GM15510 (cell line): ENCODE results near the gene KCTD21.

Source experiments
- POLR2A ChIP-seq: IDR thresholded peaks from 3 replicates; pipeline ENCODE4 v1.6.1; 2011; ENCODE audit warnings: borderline replicate concordance; ENCODE audit not compliant: insufficient read length; ENCODE audit errors: extremely low read depth

KCTD21 gene

DNA sequence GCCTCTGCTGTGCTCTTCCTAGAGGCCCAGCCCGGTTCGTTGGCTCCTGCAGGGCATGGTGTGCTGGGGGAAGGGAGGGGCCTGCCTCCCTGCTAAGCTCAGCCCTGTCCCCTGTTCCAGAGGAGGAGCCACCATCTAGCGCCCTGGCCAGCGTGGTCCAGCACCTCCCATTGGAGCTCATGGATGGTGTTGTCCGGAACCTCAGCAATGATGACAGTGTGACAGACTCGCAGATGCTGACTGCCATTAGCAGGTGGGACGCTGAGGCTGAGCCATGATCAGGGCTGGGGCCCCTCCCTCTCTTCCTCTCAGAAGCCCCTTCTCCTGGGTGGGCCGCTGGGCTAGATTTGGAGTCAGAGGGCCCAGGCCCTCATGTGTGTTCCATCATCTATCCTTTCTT is 9.4 kb upstream of the KCTD21 start:
- no peak for TF ChIP-seq POLR2A

DNA sequence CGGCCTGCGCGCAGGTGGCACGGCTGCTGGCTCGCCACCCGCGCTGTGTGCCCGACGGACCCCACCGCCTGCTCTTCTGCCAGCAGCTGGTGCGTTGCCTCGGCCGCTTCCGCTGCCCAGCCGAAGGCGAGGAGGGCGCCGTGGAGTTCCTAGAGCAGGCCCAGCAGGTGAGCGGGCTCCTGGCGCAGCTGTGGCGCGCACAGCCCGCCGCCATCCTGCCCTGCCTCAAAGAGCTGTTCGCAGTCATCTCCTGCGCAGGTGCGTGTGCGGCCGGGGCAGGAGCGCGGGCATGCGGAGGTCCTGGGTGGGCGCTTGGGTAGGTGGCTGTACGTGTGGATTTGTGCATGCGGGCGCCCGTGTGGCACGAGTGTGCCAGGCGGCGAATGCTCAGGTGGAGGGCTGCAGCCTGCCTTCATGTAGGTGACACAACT is 8.2 kb upstream of the KCTD21 start:
- no peak for TF ChIP-seq POLR2A

DNA sequence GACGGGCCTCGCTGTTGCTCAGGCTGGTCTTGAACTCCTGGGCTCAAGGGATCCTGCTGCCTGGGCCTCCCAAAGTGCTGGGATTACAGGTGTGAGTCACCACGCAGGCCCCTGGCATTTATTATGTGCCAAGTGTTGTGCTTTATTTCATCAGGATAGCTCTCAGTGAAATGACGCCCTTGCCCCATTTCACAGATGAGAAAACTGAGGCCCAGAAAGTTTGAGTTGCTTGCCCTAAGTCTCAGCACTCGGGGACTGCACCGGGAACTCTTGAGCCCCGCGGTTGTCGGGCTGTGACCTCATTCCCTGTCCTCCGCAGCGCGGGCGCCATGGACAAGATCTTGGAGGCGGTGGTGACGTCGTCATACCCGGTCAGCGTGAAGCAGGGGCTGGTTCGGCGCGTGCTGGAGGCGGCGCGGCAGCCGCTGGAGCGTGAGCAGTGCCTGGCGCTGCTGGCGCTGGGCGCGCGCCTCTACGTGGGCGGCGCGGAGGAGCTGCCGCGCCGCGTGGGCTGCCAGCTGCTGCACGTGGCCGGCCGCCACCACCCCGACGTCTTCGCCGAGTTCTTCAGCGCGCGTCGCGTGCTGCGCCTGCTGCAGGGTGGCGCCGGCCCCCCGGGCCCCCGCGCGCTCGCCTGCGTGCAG is 7.6 kb upstream of the KCTD21 start:
- TF ChIP-seq POLR2A = no peak

- no peak for TF ChIP-seq POLR2A
Observed at GRCh38 chr11:78194490-78194889, 6.1 kb upstream of the KCTD21 start.

DNA sequence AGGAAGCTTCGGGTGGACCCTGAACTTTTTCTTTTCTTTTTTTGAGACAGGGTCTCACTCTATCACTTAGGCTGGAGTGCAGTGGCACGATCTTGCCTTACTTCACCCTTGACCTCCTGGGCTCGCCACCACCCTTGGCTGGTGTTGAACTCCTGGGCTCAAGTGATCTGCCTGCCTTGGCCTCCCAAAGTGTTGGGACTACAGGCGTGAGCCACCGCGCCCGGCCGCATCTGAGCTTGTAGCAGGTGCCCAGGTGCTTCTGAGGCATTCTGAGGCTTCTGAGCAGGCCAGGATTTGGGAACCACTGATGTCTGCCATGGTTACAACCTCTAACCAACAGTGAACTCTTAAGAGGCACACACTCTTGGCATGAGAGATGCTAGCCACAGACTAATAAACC is 5.4 kb upstream of the KCTD21 start:
- TF ChIP-seq POLR2A = no peak

- no peak for TF ChIP-seq POLR2A
Observed at GRCh38 chr11:78192911-78193351, 4.5 kb upstream of the KCTD21 start.

GRCh38 chr11:78192223-78192719 is 3.8 kb upstream of the KCTD21 start:
- no peak for TF ChIP-seq POLR2A

DNA sequence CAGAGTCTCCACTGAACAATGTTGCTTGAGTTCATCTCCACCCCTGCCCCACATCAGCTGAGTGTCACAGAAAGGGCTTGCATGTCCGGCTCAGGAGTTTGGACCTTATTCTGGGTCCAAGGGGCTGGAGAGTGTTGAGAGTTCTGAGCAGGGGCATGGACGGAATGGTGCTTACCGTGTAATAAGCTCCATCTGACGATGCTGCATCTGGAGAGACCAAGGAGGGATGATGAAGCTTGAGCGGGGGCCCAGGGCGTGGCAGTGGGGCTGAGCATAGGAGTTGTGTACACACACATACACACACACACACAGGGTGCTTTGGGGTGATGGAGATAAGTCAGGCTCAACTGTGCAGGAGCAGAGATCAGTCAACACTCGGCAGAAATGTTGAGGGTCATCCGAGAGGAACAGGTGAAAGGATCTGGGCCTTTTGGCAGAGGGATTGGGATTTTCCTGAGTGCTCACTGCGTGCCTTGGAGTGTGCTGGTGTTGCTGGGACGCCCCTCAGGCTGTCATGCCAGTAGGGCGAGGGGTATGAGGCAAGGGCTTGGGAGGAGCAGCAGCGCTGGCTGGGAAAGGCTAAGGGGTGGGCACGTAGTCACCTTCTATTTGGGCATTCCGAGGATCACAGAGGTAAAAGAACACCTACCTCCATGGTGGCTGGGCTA is 2.6 kb upstream of the KCTD21 start:
- TF ChIP-seq POLR2A = no peak

GRCh38 chr11:78190374-78190773 is 1.9 kb upstream of the KCTD21 start:
- no peak for TF ChIP-seq POLR2A

- no peak for TF ChIP-seq POLR2A
Observed at GRCh38 chr11:78189851-78190250, 1.4 kb upstream of the KCTD21 start.

DNA sequence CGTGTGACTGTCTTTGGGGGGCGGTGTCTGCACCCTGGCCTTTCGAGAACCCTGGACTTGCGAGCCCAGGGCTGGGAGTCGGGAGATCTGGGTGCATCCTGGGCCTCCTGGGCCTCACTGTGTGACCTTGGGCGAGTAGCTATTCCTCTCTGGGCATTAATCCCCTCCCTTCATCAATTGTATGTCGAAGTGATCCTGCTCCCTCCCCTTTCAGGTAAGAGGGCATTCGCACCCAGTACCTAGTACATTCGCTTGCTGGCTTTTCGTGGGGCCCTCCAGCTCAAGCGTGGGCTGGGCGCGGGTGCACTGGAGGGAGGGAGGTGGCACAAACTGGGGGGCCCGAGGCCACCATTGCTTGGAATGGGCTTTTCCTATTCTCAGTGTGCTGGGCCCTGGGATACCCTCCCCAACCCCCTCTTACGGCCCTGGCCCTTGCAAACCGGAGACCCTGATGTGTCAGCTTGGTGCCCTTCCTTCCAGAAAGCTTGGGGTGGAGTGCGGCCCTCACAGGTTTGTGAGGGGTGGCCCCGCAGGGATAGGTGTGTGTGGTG is 823 bp upstream of the KCTD21 start:
- TF ChIP-seq POLR2A = no peak

- TF ChIP-seq POLR2A = no peak
Observed at GRCh38 chr11:78187366-78188285, 800 bp downstream of the KCTD21 start.

DNA sequence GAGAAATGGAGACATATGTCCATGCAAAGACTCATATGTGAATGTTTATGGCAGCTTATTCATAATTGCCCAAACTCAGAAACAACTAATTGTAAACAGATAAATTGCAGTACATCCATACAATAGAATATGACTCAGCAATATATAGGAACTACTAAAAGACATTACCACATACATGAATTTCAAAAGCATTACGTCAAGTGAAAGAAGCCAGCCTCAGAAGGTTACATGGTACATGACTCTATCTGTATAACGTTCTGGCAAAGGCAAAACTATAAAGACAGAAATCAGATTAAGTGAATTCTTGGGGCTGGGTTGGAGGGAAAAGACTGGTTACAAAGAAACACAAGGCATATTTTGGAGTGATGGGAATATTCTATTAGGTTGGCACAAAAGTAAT is 7.2 kb downstream of the KCTD21 start:
- no peak for TF ChIP-seq POLR2A

DNA sequence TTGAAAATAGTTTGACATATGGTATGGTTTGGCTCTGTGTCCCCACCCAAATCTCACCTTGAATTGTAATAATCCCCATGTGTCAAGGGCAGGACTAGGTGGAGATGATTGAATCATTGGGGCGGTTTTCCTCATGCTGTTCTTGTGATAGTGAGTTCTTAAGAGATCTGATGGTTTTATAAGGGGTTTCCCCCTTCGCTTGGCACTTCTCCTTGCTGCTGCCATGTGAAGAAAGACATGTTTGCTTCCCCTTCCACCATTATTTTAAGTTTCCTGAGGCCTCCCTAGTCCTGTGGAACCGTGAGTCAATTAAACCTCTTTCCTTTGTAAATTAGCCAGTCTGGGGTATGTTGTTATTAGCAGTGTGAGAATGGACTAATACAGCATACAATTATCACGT is 7.7 kb downstream of the KCTD21 start:
- no peak for TF ChIP-seq POLR2A
